Peyer's patch (tissue), 4 donors: ENCODE measurements around the gene KCNC2. TPM values are rescaled to one million over a fixed set of nuclear protein-coding genes. Genes with fewer than 3 reads are reported as not detected.

Experiments used
- DNase-seq, 3 donors: peaks; one replicate each; pipeline ENCODE4 v3.0.0-alpha.2; 2017 to 2019
- H3K27ac ChIP-seq, 4 donors: fragments of 200-600 bp; sonication (generic); one replicate each; pipeline ENCODE4 v1.5.1; 2016 to 2019
- H3K27me3 ChIP-seq, 2 donors: fragments of 200-600 bp; sonication (generic); one replicate each; pipeline ENCODE4 v1.5.1; 2019
- H3K36me3 ChIP-seq, 3 donors: fragments of 200-600 bp; sonication (generic); one replicate each; pipeline ENCODE4 v1.5.1; 2016 to 2019
- H3K4me1 ChIP-seq, 4 donors: fragments of 200-600 bp; sonication (generic); one replicate each; pipeline ENCODE4 v1.5.1; 2016 to 2019
- H3K4me3 ChIP-seq, 4 donors: fragments of 200-600 bp; sonication (generic); 1 replicate in 3 of 4; 2 replicates in 1 of 4; pipeline ENCODE4 v1.5.1; 2016 to 2019; ENCODE audit warnings: mild to moderate bottlenecking in 1 of 4
- H3K9me3 ChIP-seq, 4 donors: fragments of 200-600 bp; sonication (generic); one replicate each; pipeline ENCODE4 v1.5.1; 2016 to 2019; ENCODE audit warnings: mild to moderate bottlenecking in 1 of 4
- POLR2A ChIP-seq, 2 donors: fragments of 450-650 bp; IDR thresholded peaks; one replicate each; pipeline ENCODE4 v1.5.1; 2017; ENCODE audit warnings: antibody characterized with exemption in 2 of 2, mild to moderate bottlenecking in 2 of 2, moderate library complexity in 2 of 2
- total RNA-seq, 4 donors: library from RNA; depleted of rRNA; stranded (reverse); fragments of >200 nt; gene quantifications; one replicate each; pipeline ENCODE4 v1.1.0, GENCODE V29; 2016
- TF ChIP-seq, protein P1 (sequence below), 6 experiments: fragments of 450-650 bp in 4 of 6; fragments of 200-600 bp in 2 of 6; sonication (generic) in 1 of 6; IDR thresholded peaks; one replicate each; pipeline ENCODE4 v1.5.1; 2017 to 2019; ENCODE audit warnings: antibody characterized with exemption in 6 of 6, mild to moderate bottlenecking in 3 of 6, moderate library complexity in 1 of 6

Gene KCNC2
- total RNA-seq, 4 donors from 2014 or later, result not detected

DNA sequence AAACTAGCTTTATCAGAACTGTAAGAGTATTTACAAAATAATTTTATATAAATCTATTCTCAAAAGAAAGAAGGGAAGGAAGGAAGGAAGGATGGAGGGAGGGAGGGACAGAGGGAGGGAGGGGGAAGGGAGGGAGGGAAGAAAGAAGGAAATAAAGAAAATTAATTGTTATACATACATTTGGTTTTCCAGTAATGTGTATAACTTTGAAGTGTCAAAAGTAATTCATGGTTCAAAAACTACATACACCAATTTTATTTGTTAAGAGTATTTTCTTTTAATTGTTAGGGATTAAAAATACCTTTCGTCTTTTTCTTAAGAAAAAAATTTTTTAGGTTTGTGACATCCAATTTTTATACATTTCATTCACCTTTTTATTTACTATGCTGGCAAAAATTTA is 17.5 kb upstream of the KCNC2 start:
- DNase-seq, result no peak
- no peaks in the 10 kb centered on the region for H3K9me3 ChIP-seq
- no peaks in the 10 kb centered on the region for H3K36me3 ChIP-seq
- no peak overlapping the region for H3K27ac ChIP-seq
- no peaks in the 10 kb centered on the region for H3K4me1 ChIP-seq
- H3K4me3 ChIP-seq, result no peak overlapping the region
- H3K27me3 ChIP-seq, result no peaks in the 10 kb centered on the region
- TF ChIP-seq, protein P1, sequence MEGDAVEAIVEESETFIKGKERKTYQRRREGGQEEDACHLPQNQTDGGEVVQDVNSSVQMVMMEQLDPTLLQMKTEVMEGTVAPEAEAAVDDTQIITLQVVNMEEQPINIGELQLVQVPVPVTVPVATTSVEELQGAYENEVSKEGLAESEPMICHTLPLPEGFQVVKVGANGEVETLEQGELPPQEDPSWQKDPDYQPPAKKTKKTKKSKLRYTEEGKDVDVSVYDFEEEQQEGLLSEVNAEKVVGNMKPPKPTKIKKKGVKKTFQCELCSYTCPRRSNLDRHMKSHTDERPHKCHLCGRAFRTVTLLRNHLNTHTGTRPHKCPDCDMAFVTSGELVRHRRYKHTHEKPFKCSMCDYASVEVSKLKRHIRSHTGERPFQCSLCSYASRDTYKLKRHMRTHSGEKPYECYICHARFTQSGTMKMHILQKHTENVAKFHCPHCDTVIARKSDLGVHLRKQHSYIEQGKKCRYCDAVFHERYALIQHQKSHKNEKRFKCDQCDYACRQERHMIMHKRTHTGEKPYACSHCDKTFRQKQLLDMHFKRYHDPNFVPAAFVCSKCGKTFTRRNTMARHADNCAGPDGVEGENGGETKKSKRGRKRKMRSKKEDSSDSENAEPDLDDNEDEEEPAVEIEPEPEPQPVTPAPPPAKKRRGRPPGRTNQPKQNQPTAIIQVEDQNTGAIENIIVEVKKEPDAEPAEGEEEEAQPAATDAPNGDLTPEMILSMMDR (IDR thresholded peaks at IDR 0.05), result no peak
- TF ChIP-seq POLR2A (IDR thresholded peaks at IDR 0.05), result no peak

DNA sequence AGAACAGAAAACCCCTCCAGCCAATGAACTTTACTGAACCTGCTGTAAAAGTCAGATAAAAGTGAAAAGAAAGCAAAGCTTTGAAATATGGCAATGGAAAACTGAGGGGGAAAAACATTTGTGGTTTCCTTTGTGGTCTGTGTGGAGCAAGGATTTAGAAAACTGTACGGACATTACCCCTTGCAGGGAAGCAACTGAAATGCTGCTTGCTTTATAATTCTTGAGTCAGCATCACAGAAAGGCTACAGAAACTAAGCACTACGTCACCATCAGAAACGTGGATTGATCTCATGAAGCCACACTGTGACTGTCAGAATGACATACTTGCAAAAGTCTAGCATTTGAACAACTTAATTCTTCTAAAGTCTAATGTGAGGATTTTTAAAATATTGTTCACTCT is 2.4 kb upstream of the KCNC2 start:
- DNase-seq, result no peak
- H3K4me1 ChIP-seq, result no peaks in the 10 kb centered on the region
- H3K4me3 ChIP-seq, result no peak overlapping the region
- TF ChIP-seq POLR2A (IDR thresholded peaks at IDR 0.05), result no peak
- H3K9me3 ChIP-seq, result peaks cover 0 to 8% (median 0%) of the 10 kb centered on the region in 4 donors
- no peaks in the 10 kb centered on the region for H3K36me3 ChIP-seq
- H3K27me3 ChIP-seq, result peaks cover 0 to 3% of the 10 kb centered on the region in 2 donors
- H3K27ac ChIP-seq, result no peak overlapping the region

DNA sequence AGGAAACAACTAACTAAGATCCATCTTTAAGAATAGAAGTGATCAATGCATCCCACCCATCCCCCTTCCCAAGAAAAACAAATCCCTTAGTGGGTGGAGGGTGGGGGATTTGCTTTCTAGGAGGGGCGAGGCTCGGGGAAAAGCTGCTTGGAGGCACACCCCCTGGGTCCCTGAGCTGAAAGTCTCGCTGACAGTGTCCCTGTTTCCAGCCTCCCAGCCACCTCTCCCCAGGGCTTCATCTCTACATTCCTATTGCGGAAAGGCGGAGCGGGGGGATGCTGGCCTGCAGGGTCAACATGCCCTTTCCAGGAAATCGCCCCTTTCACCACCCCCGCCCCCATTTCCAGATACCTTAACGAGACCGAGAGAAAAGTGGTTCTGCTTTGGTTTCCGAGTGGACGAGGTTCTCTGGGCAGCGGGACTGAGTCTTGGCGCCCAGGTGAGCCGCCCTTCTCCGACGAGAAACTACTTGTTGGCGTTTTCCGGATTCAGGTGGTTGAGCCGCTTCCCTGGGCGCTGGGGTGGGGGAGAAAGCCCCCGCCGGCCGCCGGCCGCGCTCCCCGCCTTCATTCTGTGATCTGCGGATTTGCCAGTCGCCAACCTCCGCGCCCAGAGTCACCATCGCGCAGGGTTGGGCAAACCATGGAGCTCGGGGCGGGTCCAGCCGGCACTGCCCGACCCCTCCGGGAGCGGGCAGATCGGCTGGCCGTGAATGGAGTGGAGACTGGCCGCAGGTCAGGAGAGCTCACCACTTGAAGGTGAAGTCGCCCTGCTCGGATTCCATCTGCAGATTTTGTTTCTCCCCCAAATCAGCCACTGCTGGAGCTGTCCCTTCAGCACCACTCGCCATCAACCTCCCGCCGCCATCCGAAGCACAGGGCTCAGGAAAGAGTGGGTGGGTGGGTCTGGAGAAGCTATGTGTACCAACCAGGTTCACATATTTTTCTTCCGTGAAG is 505 bp downstream of the KCNC2 start:
- Histone ChIP-seq H3K9me3 (peaks cover 0 to 9% (median 0%) of the 10 kb centered on the region in 4 donors), H3K4me1 (no peaks in the 10 kb centered on the region), H3K36me3 (no peaks in the 10 kb centered on the region), H3K27me3 (peaks cover 0 to 3% of the 10 kb centered on the region in 2 donors), H3K4me3 (no peak overlapping the region), H3K27ac (no peak overlapping the region)
- DNase-seq, result no peak
- TF ChIP-seq POLR2A (IDR thresholded peaks at IDR 0.05), result no peak
- TF ChIP-seq, protein P1 (IDR thresholded peaks at IDR 0.05), result no peak

DNA sequence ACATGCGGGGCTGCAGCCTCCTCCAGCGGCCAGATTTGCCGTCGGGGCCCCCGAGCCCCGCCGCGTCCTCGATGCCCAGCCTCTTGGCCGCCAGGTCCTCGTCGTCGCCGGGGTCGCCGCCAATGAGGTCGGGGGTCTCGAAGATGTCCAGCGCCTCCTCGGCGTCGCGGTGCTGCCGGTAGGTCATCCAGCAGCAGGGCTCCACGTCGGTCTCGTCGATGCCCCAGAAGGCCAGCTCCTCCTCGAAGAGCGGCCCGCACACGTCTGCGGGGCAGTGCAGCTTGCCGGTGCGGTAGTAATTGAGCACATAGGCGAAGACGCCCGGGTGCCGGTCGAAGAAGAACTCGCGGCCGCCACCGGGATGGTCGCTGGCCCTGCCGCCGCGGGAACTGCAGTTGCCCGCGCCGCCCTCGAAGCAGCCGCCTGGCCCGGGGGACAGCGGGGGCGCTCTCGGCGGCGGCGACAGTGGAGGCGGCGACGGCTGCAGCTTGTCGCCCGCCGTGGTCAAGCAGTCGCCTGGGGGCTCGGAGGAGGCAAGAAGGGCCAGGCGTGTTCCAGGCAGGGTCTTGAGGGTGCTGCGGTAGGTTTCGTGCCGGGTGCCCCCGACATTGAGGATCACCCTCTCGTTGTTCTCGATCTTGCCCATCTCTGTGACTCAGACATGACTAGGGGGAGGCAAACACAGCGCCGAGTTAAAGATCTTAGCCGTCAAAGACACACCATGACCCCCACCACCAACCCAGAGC is 2.1 kb downstream of the KCNC2 start:
- H3K4me3 ChIP-seq, result no peak overlapping the region
- H3K36me3 ChIP-seq, result no peaks in the 10 kb centered on the region
- H3K4me1 ChIP-seq, result no peaks in the 10 kb centered on the region
- peaks cover 0 to 3% of the 10 kb centered on the region in 2 donors for H3K27me3 ChIP-seq
- peak in 1 of 3 donors; percentile 37 for DNase-seq
- TF ChIP-seq POLR2A (IDR thresholded peaks at IDR 0.05), result no peak
- TF ChIP-seq, protein P1 (IDR thresholded peaks at IDR 0.05), result no peak
- H3K27ac ChIP-seq, result no peak overlapping the region
- peaks cover 0 to 9% (median 0%) of the 10 kb centered on the region in 4 donors for H3K9me3 ChIP-seq

DNA sequence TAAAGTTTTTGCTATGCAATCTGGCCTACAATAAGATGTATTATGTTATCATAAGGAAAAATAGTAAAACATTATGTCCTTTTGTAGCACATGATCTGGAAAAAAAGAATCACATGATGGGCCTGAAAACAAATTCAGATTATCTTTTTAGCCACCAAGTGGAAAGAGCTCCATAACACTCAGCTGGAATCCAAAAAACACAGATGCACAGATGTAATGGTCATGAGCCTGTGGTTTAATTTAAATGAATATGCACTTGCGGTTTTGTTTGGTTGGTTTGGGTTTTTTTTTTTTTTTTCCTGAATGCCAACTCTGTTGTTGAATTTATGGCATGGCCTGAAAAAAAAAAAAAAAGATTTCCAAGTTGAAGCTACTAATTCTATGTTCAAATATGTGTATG is 4.1 kb downstream of the KCNC2 start:
- DNase-seq, result no peak
- no peak for TF ChIP-seq POLR2A (IDR thresholded peaks at IDR 0.05)
- Histone ChIP-seq H3K36me3 (no peaks in the 10 kb centered on the region), H3K9me3 (peaks cover 0 to 9% (median 0%) of the 10 kb centered on the region in 4 donors), H3K4me3 (no peak overlapping the region), H3K4me1 (no peaks in the 10 kb centered on the region), H3K27me3 (peaks cover 0 to 3% of the 10 kb centered on the region in 2 donors), H3K27ac (no peak overlapping the region)

DNA sequence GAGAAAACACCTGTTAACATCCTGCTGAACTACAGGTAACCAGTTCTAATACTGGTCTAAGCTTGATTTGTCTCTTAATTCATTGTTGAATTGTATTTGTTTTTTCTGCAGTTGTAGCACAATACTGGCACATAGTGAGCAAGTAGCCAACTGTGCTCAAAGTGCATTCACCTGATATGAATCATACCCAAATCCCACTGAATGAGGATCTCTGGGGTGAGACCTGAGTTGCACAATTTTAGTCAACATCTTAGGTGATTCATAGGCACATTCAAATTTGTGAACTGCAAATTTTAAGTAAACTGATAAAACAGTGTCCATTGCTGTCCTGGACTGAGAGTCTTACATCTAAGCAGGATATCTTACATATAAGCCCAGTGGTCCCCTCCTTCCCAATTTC is 12.8 kb downstream of the KCNC2 start:
- DNase-seq, result no peak
- Histone ChIP-seq H3K4me1 (no peaks in the 10 kb centered on the region), H3K4me3 (no peak overlapping the region), H3K9me3 (no peaks in the 10 kb centered on the region), H3K27me3 (no peaks in the 10 kb centered on the region), H3K36me3 (no peaks in the 10 kb centered on the region), H3K27ac (no peak overlapping the region)
- TF ChIP-seq, protein P1 (IDR thresholded peaks at IDR 0.05), result no peak
- TF ChIP-seq POLR2A (IDR thresholded peaks at IDR 0.05), result no peak
